Loucy (cell line): ENCODE data around the gene PLA2G4E.

Source experiments
- H2AFZ ChIP-seq: fragments of 200-600 bp; sonication (generic); 2 replicates; pipeline ENCODE4 v1.6.0; 2016; ENCODE audit warnings: antibody characterized with exemption, mild to moderate bottlenecking, low read length, moderate library complexity
- H3F3A ChIP-seq: fragments of 200-600 bp; 2 replicates; pipeline ENCODE4 v1.6.0; 2016; ENCODE audit warnings: antibody characterized with exemption, low read depth, mild to moderate bottlenecking
- H3K27me3 ChIP-seq: fragments of 200-600 bp; sonication (generic); 2 replicates; pipeline ENCODE4 v1.6.1; 2014; ENCODE audit warnings: low read length, mild to moderate bottlenecking; ENCODE audit not compliant: insufficient read depth, poor library complexity, severe bottlenecking
- H3K36me3 ChIP-seq: fragments of 200-600 bp; sonication (generic); 2 replicates; pipeline ENCODE4 v1.6.1; 2016; ENCODE audit warnings: low read length; ENCODE audit not compliant: insufficient read depth
- H3K4me1 ChIP-seq: fragments of 200-600 bp; sonication (generic); 2 replicates; pipeline ENCODE4 v1.5.1; 2014; ENCODE audit warnings: low read length, mild to moderate bottlenecking; ENCODE audit not compliant: insufficient read depth, poor library complexity, severe bottlenecking
- H3K4me2 ChIP-seq: fragments of 200-600 bp; sonication (generic); 2 replicates; pipeline ENCODE4 v1.6.0; 2014; ENCODE audit warnings: antibody characterized with exemption, low read length, low read depth, mild to moderate bottlenecking; ENCODE audit not compliant: poor library complexity, severe bottlenecking
- H3K4me3 ChIP-seq: fragments of 200-600 bp; sonication (generic); 2 replicates; pipeline ENCODE4 v1.5.1; 2014; ENCODE audit warnings: low read length, mild to moderate bottlenecking, mixed read lengths; ENCODE audit not compliant: poor library complexity, severe bottlenecking
- H3K79me2 ChIP-seq: fragments of 200-600 bp; sonication (generic); 2 replicates; pipeline ENCODE4 v1.6.1; 2014; ENCODE audit warnings: low read length; ENCODE audit not compliant: insufficient read depth
- H3K9ac ChIP-seq: fragments of 200-600 bp; sonication (generic); 2 replicates; pipeline ENCODE4 v1.6.0; 2014; ENCODE audit warnings: mild to moderate bottlenecking, low read depth, low read length, moderate library complexity; ENCODE audit not compliant: poor library complexity, severe bottlenecking
- H3K9me2 ChIP-seq: fragments of 200-600 bp; sonication (generic); replicated peaks from 2 replicates; pipeline ENCODE4 v1.6.1; 2016; ENCODE audit warnings: low read depth, low read length, mixed read lengths
- H3K9me3 ChIP-seq: fragments of 200-600 bp; sonication (generic); 2 replicates; pipeline ENCODE4 v1.6.1; 2014; ENCODE audit warnings: mild to moderate bottlenecking, antibody characterized with exemption, low read length, low read depth; ENCODE audit not compliant: insufficient read depth
- H4K20me1 ChIP-seq: fragments of 200-600 bp; sonication (generic); 2 replicates; pipeline ENCODE4 v1.6.0; 2014; ENCODE audit warnings: antibody characterized with exemption, low read length, mild to moderate bottlenecking; ENCODE audit not compliant: insufficient read depth, poor library complexity, severe bottlenecking
- EZH2phosphoT487 ChIP-seq: fragments of 200-600 bp; IDR thresholded peaks from 2 replicates; pipeline ENCODE4 v1.6.1; 2018; ENCODE audit warnings: antibody characterized with exemption, mild to moderate bottlenecking, moderate library complexity, borderline replicate concordance
- TF ChIP-seq, protein P1 (sequence below): fragments of 200-600 bp; sonication (generic); conservative IDR thresholded peaks from 2 replicates; pipeline ENCODE4 v1.5.1; 2014; ENCODE audit warnings: mild to moderate bottlenecking, antibody characterized with exemption, low read length

PLA2G4E gene

DNA sequence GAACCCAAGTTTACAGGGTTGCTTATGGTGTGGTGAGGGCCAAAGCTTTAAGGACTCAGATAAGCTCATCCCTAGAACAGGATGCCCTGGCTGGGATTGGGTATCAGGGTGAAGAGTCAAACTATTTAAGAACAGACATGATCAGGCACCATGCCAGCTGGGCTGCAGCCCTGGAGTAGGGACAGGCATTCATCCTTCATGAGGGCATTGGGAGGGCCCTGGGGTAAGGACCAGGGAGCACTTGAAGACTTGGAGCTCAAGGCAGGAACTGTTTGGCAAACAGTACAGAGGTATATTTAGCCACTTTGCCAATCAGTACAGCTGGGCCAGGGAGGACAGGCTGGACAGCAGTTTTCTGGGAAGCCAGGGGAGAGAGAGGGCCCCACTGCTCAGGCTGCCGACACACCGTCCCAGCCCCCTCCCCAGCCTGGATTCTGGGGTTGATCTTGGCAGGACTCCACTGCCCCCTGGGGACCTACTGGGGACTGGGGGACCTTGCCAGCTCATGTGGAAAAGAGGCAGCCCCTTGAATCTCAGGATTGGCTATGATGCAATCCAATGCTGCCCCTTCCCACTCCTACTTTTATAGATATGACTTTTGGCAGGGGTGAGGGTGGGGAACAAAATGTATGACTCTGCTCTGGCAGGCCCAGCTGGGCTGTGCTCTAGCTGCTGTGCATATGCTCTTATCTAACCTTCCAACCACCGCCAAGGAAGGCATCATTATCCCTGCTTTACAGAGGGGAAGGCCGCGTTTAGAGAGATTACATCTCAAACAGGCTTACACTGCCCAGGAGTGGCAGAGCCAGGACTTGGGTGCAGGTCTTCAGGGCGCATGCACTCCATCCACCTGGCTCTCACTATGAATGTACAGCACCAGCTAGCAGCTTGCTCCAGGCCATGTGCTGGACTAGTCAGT is 2.3 kb downstream of the PLA2G4E start:
- H3K4me1 ChIP-seq: no peaks in the 10 kb centered on the region
- H3K36me3 ChIP-seq: no peaks in the 10 kb centered on the region
- H4K20me1 ChIP-seq: no peaks in the 10 kb centered on the region
- no peaks in the 10 kb centered on the region for H3K79me2 ChIP-seq
- no peak overlapping the region for H3K4me2 ChIP-seq
- no peak overlapping the region for H3K4me3 ChIP-seq
- no peak overlapping the region for H2AFZ ChIP-seq
- no peaks in the 10 kb centered on the region for H3K27me3 ChIP-seq
- H3K9me3 ChIP-seq: peaks cover 4% of the 10 kb centered on the region; the same call in 1 of the 2 replicates
- H3K9me2 ChIP-seq: no peaks in the 10 kb centered on the region
- H3F3A ChIP-seq: no peaks in the 10 kb centered on the region
- no peak for TF ChIP-seq EZH2phosphoT487
- TF ChIP-seq, protein P1, sequence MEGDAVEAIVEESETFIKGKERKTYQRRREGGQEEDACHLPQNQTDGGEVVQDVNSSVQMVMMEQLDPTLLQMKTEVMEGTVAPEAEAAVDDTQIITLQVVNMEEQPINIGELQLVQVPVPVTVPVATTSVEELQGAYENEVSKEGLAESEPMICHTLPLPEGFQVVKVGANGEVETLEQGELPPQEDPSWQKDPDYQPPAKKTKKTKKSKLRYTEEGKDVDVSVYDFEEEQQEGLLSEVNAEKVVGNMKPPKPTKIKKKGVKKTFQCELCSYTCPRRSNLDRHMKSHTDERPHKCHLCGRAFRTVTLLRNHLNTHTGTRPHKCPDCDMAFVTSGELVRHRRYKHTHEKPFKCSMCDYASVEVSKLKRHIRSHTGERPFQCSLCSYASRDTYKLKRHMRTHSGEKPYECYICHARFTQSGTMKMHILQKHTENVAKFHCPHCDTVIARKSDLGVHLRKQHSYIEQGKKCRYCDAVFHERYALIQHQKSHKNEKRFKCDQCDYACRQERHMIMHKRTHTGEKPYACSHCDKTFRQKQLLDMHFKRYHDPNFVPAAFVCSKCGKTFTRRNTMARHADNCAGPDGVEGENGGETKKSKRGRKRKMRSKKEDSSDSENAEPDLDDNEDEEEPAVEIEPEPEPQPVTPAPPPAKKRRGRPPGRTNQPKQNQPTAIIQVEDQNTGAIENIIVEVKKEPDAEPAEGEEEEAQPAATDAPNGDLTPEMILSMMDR: no peak
- H3K9ac ChIP-seq: no peak overlapping the region

- Histone ChIP-seq H3K4me1 (no peaks in the 10 kb centered on the region), H3K9me3 (peaks cover 2% of the 10 kb centered on the region; the same call in 1 of the 2 replicates), H3K4me3 (no peak overlapping the region), H3K79me2 (no peaks in the 10 kb centered on the region), H3F3A (no peaks in the 10 kb centered on the region), H4K20me1 (no peaks in the 10 kb centered on the region), H3K4me2 (no peak overlapping the region), H3K36me3 (no peaks in the 10 kb centered on the region), H3K9me2 (no peaks in the 10 kb centered on the region), H3K9ac (no peak overlapping the region), H2AFZ (no peak overlapping the region; the same call in 1 of the 2 replicates), H3K27me3 (no peaks in the 10 kb centered on the region)
- TF ChIP-seq EZH2phosphoT487: no peak
- TF ChIP-seq, protein P1: no peak
Measured at GRCh38 chr15:42016971-42017370, 3.9 kb downstream of the PLA2G4E start.

DNA sequence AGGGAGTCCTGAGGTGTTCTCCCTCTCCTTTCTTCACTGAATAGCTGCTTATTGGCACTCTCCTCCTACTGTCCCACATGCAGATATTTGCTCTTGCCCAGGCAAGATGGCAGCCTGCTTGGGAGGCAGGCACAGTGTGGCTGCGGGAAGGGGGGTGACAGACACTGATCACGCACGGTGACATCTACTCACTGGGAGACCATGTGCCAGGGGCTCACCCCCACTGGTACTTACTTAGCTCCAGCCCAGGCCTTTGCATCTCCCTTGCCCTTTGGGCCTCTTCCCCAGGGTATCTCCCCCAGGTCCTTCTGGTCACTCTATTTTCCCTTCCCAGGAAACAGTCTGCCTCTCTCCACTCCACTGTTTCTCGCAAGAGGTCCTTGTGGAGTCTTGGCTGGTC is 6.4 kb downstream of the PLA2G4E start:
- H3K9me3 ChIP-seq: no peaks in the 10 kb centered on the region
- no peaks in the 10 kb centered on the region for H4K20me1 ChIP-seq
- no peak overlapping the region for H2AFZ ChIP-seq
- H3K4me2 ChIP-seq: no peak overlapping the region
- no peaks in the 10 kb centered on the region for H3K36me3 ChIP-seq
- no peaks in the 10 kb centered on the region for H3K27me3 ChIP-seq
- no peaks in the 10 kb centered on the region for H3K4me1 ChIP-seq
- no peaks in the 10 kb centered on the region for H3K9me2 ChIP-seq
- H3K9ac ChIP-seq: no peak overlapping the region
- H3F3A ChIP-seq: no peaks in the 10 kb centered on the region
- no peaks in the 10 kb centered on the region for H3K79me2 ChIP-seq
- no peak overlapping the region for H3K4me3 ChIP-seq
- TF ChIP-seq, protein P1: no peak
- no peak for TF ChIP-seq EZH2phosphoT487
